ENCODE measurements around the gene BTBD19.

The BTBD19 gene

DNA sequence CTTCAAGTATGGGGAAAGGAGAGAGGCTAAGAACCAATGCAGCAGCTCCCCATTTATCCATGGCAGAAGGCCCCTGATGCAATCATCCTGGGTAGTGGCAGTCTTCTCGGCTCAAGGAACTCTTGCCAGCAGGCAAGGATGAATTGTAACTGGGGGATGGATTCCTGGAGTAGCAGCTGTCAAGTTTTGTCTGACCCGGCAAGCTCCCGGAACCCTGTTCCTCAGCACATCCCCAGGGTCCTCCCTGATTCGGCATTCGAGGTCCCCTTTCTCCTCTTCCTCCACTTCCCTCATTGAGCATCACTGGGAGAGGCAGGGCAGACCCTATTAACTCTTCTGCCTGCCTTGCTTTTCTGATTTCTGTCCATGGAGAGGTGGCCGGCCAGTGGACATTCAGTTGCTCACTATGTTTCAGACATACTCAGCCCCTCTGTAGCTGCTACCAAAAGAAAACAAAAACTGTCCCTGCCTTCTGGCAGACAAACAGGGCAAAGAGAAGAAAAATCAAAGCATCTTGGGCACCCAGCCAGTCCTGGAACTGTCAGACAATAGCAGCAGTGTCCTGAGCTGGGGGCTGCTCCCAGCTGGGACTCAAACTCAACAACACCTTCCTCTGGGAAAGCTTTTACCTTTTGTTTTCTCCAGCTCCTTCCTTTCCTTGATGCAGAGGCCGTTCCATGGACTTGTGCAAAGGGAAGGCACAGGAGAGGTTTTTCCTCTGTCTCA lies 40.3 kb downstream of the BTBD19 start:
- no peak overlapping the region for H2AFZ ChIP-seq (ENCODE audit: low read length, unreplicated experiment)
- H3K27ac ChIP-seq (ENCODE audit: low read depth, low read length), result no peak overlapping the region
- H3K4me1 ChIP-seq (ENCODE audit: control insufficient read depth, insufficient read depth, low read length, unreplicated experiment), result no peaks in the 10 kb centered on the region
- no peaks in the 10 kb centered on the region; the same call in 1 of the 2 replicates for H3K36me3 ChIP-seq (ENCODE audit: insufficient read depth, low read length)
- no peaks in the 10 kb centered on the region for H3K27me3 ChIP-seq (ENCODE audit: insufficient read depth, low read length)
- no peaks in the 10 kb centered on the region for H3K79me2 ChIP-seq (ENCODE audit: control insufficient read depth, insufficient read depth, low read length, unreplicated experiment)
- H3K4me3 ChIP-seq (ENCODE audit: low read depth, low read length), result no peak overlapping the region

DNA sequence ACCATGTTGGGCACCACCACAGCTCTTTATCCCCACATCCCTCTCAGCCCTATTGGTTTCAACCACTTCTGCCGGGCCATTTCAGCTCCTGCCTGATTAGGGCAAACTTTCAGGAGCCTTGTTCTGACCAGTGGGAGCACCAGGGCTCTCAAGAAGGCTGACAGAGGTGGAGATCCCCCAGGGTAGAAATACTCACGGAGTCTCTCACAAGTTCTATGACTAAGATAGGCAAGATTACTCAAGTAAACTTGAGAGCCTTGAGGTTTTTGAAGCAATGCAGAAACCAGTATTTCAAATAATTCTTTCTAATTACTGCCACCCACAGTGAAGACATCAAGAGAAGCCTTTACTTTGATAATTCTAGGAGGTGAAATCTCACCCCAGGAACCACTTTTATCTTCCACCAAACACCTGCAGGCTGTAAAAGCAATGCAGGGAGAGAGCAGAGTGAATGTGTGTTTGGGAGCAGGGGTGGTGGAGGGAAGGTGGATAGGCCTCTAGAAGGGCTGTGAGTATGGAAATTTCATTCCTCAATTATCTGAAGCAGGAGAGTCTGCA lies 41.3 kb downstream of the BTBD19 start:
- no peaks in the 10 kb centered on the region for H3K27me3 ChIP-seq (ENCODE audit: insufficient read depth, low read length)
- H3K27ac ChIP-seq (ENCODE audit: low read depth, low read length), result no peak overlapping the region
- H2AFZ ChIP-seq (ENCODE audit: low read length, unreplicated experiment), result no peak overlapping the region
- no peaks in the 10 kb centered on the region for H3K4me1 ChIP-seq (ENCODE audit: control insufficient read depth, insufficient read depth, low read length, unreplicated experiment)
- no peak overlapping the region for H3K4me3 ChIP-seq (ENCODE audit: low read depth, low read length)
- no peaks in the 10 kb centered on the region for H3K79me2 ChIP-seq (ENCODE audit: control insufficient read depth, insufficient read depth, low read length, unreplicated experiment)
- H3K36me3 ChIP-seq (ENCODE audit: insufficient read depth, low read length), result no peaks in the 10 kb centered on the region; the same call in 1 of the 2 replicates

- no peaks in the 10 kb centered on the region for H3K79me2 ChIP-seq (ENCODE audit: control insufficient read depth, insufficient read depth, low read length, unreplicated experiment)
- no peak overlapping the region for H3K27ac ChIP-seq (ENCODE audit: low read depth, low read length)
- H3K36me3 ChIP-seq (ENCODE audit: insufficient read depth, low read length), result no peaks in the 10 kb centered on the region; the same call in 1 of the 2 replicates
- H3K4me1 ChIP-seq (ENCODE audit: control insufficient read depth, insufficient read depth, low read length, unreplicated experiment), result no peaks in the 10 kb centered on the region
- no peak overlapping the region for H3K4me3 ChIP-seq (ENCODE audit: low read depth, low read length)
- no peak overlapping the region for H2AFZ ChIP-seq (ENCODE audit: low read length, unreplicated experiment)
- no peaks in the 10 kb centered on the region for H3K27me3 ChIP-seq (ENCODE audit: insufficient read depth, low read length)
Measured at GRCh38 chr1:44851308-44851707, 43.0 kb downstream of the BTBD19 start.

DNA sequence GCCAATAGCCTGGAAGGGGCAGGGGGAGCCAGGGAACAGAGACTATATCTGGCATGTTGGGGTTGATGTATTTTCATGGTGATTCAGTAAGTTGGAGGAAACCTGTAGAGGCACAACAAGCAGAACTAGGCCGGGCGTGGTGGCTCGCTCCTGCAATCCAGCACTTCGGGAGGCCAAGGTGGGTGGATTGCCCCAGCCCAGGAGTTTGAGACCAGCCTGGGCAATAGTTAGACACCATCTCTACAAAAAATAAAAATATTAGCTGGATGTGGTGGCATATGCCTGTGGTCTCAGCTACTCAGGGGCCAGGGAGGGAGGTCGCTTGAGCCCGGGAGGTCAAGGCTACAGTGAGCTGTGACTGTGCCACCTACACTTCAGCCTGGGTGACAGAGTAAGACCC lies 44.9 kb downstream of the BTBD19 start:
- no peaks in the 10 kb centered on the region for H3K27me3 ChIP-seq (ENCODE audit: insufficient read depth, low read length)
- H3K4me3 ChIP-seq (ENCODE audit: low read depth, low read length), result no peak overlapping the region
- H2AFZ ChIP-seq (ENCODE audit: low read length, unreplicated experiment), result no peak overlapping the region
- no peaks in the 10 kb centered on the region; the same call in 1 of the 2 replicates for H3K36me3 ChIP-seq (ENCODE audit: insufficient read depth, low read length)
- H3K4me1 ChIP-seq (ENCODE audit: control insufficient read depth, insufficient read depth, low read length, unreplicated experiment), result no peaks in the 10 kb centered on the region
- no peak overlapping the region for H3K27ac ChIP-seq (ENCODE audit: low read depth, low read length)
- no peaks in the 10 kb centered on the region for H3K79me2 ChIP-seq (ENCODE audit: control insufficient read depth, insufficient read depth, low read length, unreplicated experiment)

GRCh38 chr1:44854970-44855369 lies 46.6 kb downstream of the BTBD19 start:
- no peaks in the 10 kb centered on the region for H3K4me1 ChIP-seq (ENCODE audit: control insufficient read depth, insufficient read depth, low read length, unreplicated experiment)
- H3K27ac ChIP-seq (ENCODE audit: low read depth, low read length), result no peak overlapping the region
- no peaks in the 10 kb centered on the region for H3K79me2 ChIP-seq (ENCODE audit: control insufficient read depth, insufficient read depth, low read length, unreplicated experiment)
- no peak overlapping the region for H2AFZ ChIP-seq (ENCODE audit: low read length, unreplicated experiment)
- no peaks in the 10 kb centered on the region; the same call in 1 of the 2 replicates for H3K36me3 ChIP-seq (ENCODE audit: insufficient read depth, low read length)
- H3K4me3 ChIP-seq (ENCODE audit: low read depth, low read length), result no peak overlapping the region
- H3K27me3 ChIP-seq (ENCODE audit: insufficient read depth, low read length), result no peaks in the 10 kb centered on the region

DNA sequence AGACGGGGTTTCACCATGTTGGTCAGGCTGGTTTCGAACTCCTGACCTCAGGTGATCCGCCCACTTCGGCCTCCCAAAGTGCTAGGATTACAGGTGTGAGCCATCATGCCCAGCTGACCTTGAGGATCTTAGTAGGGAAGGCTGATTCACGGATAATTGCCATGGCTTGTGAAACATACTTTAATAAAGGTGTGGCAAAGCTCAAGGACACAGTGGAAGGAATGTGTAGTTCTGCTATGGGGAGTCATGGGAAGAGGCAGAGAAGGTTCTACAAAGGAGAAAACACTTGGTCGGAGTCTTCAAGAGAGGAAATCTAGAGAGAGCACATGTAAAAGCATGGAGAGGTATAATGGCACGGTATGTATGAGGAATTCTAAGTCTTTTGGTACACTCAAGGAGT lies 47.4 kb downstream of the BTBD19 start:
- no peaks in the 10 kb centered on the region for H3K4me1 ChIP-seq (ENCODE audit: control insufficient read depth, insufficient read depth, low read length, unreplicated experiment)
- H3K27ac ChIP-seq (ENCODE audit: low read depth, low read length), result no peak overlapping the region
- H3K36me3 ChIP-seq (ENCODE audit: insufficient read depth, low read length), result no peaks in the 10 kb centered on the region; the same call in 1 of the 2 replicates
- H2AFZ ChIP-seq (ENCODE audit: low read length, unreplicated experiment), result no peak overlapping the region
- no peaks in the 10 kb centered on the region for H3K79me2 ChIP-seq (ENCODE audit: control insufficient read depth, insufficient read depth, low read length, unreplicated experiment)
- H3K27me3 ChIP-seq (ENCODE audit: insufficient read depth, low read length), result no peaks in the 10 kb centered on the region
- H3K4me3 ChIP-seq (ENCODE audit: low read depth, low read length), result no peak overlapping the region

DNA sequence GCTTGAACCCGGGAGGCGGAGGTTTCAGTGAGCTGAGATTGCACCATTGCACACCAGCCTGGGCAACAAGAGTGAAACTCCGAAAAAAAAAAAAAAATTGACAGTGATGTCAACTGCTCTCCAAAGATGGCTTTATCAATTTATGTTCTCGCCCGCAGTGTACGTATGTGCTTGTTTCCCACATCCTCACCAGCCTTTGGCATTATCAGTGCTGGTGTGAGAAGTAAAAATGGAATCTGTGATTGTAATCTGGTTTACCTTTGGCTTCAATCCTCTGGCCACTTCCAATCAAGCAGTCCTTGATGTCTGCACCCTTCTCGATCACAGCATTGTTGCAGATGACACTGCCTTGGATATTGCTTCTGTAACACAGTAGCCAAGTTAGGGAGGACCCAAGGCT lies 49.1 kb downstream of the BTBD19 start:
- Histone ChIP-seq H3K27ac (ENCODE audit: low read depth, low read length) (no peak overlapping the region), H3K27me3 (ENCODE audit: insufficient read depth, low read length) (no peaks in the 10 kb centered on the region), H3K36me3 (ENCODE audit: insufficient read depth, low read length) (0 out of 2 replicates have a peak, but pooled peaks cover 4% of the 10 kb centered on the region), H3K4me3 (ENCODE audit: low read depth, low read length) (no peak overlapping the region), H3K79me2 (ENCODE audit: control insufficient read depth, insufficient read depth, low read length, unreplicated experiment) (no peaks in the 10 kb centered on the region), H2AFZ (ENCODE audit: low read length, unreplicated experiment) (no peak overlapping the region), H3K4me1 (ENCODE audit: control insufficient read depth, insufficient read depth, low read length, unreplicated experiment) (no peaks in the 10 kb centered on the region)

- Histone ChIP-seq H2AFZ (ENCODE audit: low read length, unreplicated experiment) (no peak overlapping the region), H3K36me3 (ENCODE audit: insufficient read depth, low read length) (0 out of 2 replicates have a peak, but pooled peaks cover 4% of the 10 kb centered on the region), H3K4me1 (ENCODE audit: control insufficient read depth, insufficient read depth, low read length, unreplicated experiment) (peaks cover 5% of the 10 kb centered on the region), H3K27ac (ENCODE audit: low read depth, low read length) (no peak overlapping the region), H3K79me2 (ENCODE audit: control insufficient read depth, insufficient read depth, low read length, unreplicated experiment) (no peaks in the 10 kb centered on the region), H3K4me3 (ENCODE audit: low read depth, low read length) (no peak overlapping the region), H3K27me3 (ENCODE audit: insufficient read depth, low read length) (no peaks in the 10 kb centered on the region)
Measured at GRCh38 chr1:44860331-44860730, 52.0 kb downstream of the BTBD19 start.

GRCh38 chr1:44860891-44861425 lies 52.6 kb downstream of the BTBD19 start:
- H3K36me3 ChIP-seq (ENCODE audit: insufficient read depth, low read length), result 0 out of 2 replicates have a peak, but pooled peaks cover 4% of the 10 kb centered on the region
- no peaks in the 10 kb centered on the region for H3K27me3 ChIP-seq (ENCODE audit: insufficient read depth, low read length)
- no peak overlapping the region for H3K4me3 ChIP-seq (ENCODE audit: low read depth, low read length)
- peaks cover 5% of the 10 kb centered on the region for H3K4me1 ChIP-seq (ENCODE audit: control insufficient read depth, insufficient read depth, low read length, unreplicated experiment)
- H3K79me2 ChIP-seq (ENCODE audit: control insufficient read depth, insufficient read depth, low read length, unreplicated experiment), result no peaks in the 10 kb centered on the region
- no peak overlapping the region for H3K27ac ChIP-seq (ENCODE audit: low read depth, low read length)
- H2AFZ ChIP-seq (ENCODE audit: low read length, unreplicated experiment), result no peak overlapping the region

DNA sequence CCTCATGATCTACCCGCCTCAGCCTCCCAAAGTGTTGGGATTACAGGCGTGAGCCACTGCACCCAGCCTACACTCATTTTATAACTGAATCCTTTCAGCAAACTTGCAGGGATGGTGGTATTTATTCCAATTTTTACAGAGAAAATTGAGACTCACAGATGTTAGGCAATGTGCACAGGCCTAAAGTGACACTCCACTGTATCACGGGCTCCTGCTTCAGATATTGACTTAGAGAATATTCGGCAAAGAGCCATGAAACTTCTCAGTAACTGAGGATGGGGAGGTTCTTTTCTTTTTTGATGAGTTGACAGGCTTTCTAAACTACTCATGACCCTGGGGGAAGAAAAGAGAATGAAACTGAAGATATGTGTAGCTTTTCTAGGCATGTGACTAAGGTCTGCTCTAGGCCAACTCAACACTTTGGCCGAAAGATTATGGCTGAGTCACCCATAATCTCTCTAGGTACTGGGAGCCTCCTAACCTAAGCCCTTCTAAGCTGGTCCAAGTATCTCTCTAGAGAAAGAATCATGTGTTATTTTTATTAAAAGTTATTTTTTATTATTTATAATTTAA lies 54.6 kb downstream of the BTBD19 start:
- H3K27me3 ChIP-seq (ENCODE audit: insufficient read depth, low read length), result no peaks in the 10 kb centered on the region
- H3K36me3 ChIP-seq (ENCODE audit: insufficient read depth, low read length), result 0 out of 2 replicates have a peak, but pooled peaks cover 4% of the 10 kb centered on the region
- H3K27ac ChIP-seq (ENCODE audit: low read depth, low read length), result peak overlapping the region; percentile 38
- no peak overlapping the region for H3K4me3 ChIP-seq (ENCODE audit: low read depth, low read length)
- H2AFZ ChIP-seq (ENCODE audit: low read length, unreplicated experiment), result no peak overlapping the region
- H3K4me1 ChIP-seq (ENCODE audit: control insufficient read depth, insufficient read depth, low read length, unreplicated experiment), result peaks cover 5% of the 10 kb centered on the region
- no peaks in the 10 kb centered on the region for H3K79me2 ChIP-seq (ENCODE audit: control insufficient read depth, insufficient read depth, low read length, unreplicated experiment)

Measured in ACC112 (cell line).